HG02884 (cell line): ENCODE measurements around the gene STIMATE.

ENCODE experiments used
- ATAC-seq: cut with Tn5 transposase; IDR thresholded peaks from one replicate; pipeline ENCODE4 v1.9.1; 2021; ENCODE audit warnings: mild to moderate bottlenecking, moderate library complexity; ENCODE audit not compliant: unreplicated experiment

The STIMATE gene

GRCh38 chr3:52871761-52872160, 25.6 kb downstream of the STIMATE start:
- no peak for ATAC-seq

GRCh38 chr3:52870471-52870870, 26.9 kb downstream of the STIMATE start:
- ATAC-seq: no peak

GRCh38 chr3:52866427-52866826, 30.9 kb downstream of the STIMATE start:
- ATAC-seq: no peak

GRCh38 chr3:52865994-52866393, 31.4 kb downstream of the STIMATE start:
- ATAC-seq: no peak

GRCh38 chr3:52860424-52860768, 37.0 kb downstream of the STIMATE start:
- no peak for ATAC-seq

GRCh38 chr3:52859686-52860423, 37.5 kb downstream of the STIMATE start:
- no peak for ATAC-seq

- ATAC-seq: no peak
Observed at GRCh38 chr3:52857864-52858263, 39.5 kb downstream of the STIMATE start.

- ATAC-seq: no peak
Observed at GRCh38 chr3:52857133-52857532, 40.2 kb downstream of the STIMATE start.

- ATAC-seq: no peak
Observed at GRCh38 chr3:52856666-52857065, 40.7 kb downstream of the STIMATE start.

GRCh38 chr3:52854013-52854412, 43.3 kb downstream of the STIMATE start:
- no peak for ATAC-seq

- no peak for ATAC-seq
Observed at GRCh38 chr3:52852419-52852818, 44.9 kb downstream of the STIMATE start.

- no peak for ATAC-seq
Observed at GRCh38 chr3:52851348-52851747, 46.0 kb downstream of the STIMATE start.

- no peak for ATAC-seq
Observed at GRCh38 chr3:52849656-52850055, 47.7 kb downstream of the STIMATE start.

GRCh38 chr3:52848617-52849016, 48.7 kb downstream of the STIMATE start:
- no peak for ATAC-seq

- no peak for ATAC-seq
Observed at GRCh38 chr3:52847726-52848125, 49.6 kb downstream of the STIMATE start.

GRCh38 chr3:52847241-52847640, 50.1 kb downstream of the STIMATE start:
- no peak for ATAC-seq

GRCh38 chr3:52846432-52846965, 50.8 kb downstream of the STIMATE start:
- ATAC-seq: no peak

- ATAC-seq: no peak
Observed at GRCh38 chr3:52845691-52846431, 51.5 kb downstream of the STIMATE start.

- no peak for ATAC-seq
Observed at GRCh38 chr3:52845157-52845556, 52.2 kb downstream of the STIMATE start.

- ATAC-seq: no peak
Observed at GRCh38 chr3:52844290-52844975, 52.9 kb downstream of the STIMATE start.

- no peak for ATAC-seq
Observed at GRCh38 chr3:52843881-52844280, 53.5 kb downstream of the STIMATE start.
